Suprapubic skin (tissue), 4 donors: Measurements from ENCODE around the gene NKAPD1. TPM values are rescaled to one million over a fixed set of nuclear protein-coding genes. Genes with fewer than 3 reads are reported as not detected.

Experiments used
- DNase-seq, 2 donors: peaks; one replicate each; pipeline ENCODE4 v3.0.0-alpha.2; 2019; ENCODE audit warnings: low spot score in 2 of 2
- H3K27ac ChIP-seq: fragments of 200-600 bp; sonication (generic); one replicate; pipeline ENCODE4 v1.5.1; 2019
- H3K27me3 ChIP-seq: fragments of 200-600 bp; sonication (generic); one replicate; pipeline ENCODE4 v1.5.1; 2019
- H3K36me3 ChIP-seq: fragments of 200-600 bp; sonication (generic); one replicate; pipeline ENCODE4 v1.5.1; 2019
- H3K4me1 ChIP-seq: fragments of 200-600 bp; sonication (generic); one replicate; pipeline ENCODE4 v1.5.1; 2019
- H3K4me3 ChIP-seq: fragments of 200-600 bp; sonication (generic); one replicate; pipeline ENCODE4 v1.5.1; 2019; ENCODE audit warnings: mild to moderate bottlenecking
- H3K9me3 ChIP-seq: fragments of 200-600 bp; sonication (generic); one replicate; pipeline ENCODE4 v1.5.1; 2019
- CTCF ChIP-seq, 2 donors: fragments of 200-600 bp in 1 of 2; fragments of 450-650 bp in 1 of 2; sonication (generic) in 1 of 2; IDR thresholded peaks; one replicate each; pipeline ENCODE4 v1.5.1; 2016 to 2019; ENCODE audit warnings: antibody characterized with exemption in 2 of 2, mild to moderate bottlenecking in 1 of 2, moderate library complexity in 1 of 2
- POLR2A ChIP-seq, 2 donors: fragments of 450-650 bp; IDR thresholded peaks; one replicate each; pipeline ENCODE4 v1.6.1; 2017; ENCODE audit warnings: antibody characterized with exemption in 2 of 2, mild to moderate bottlenecking in 2 of 2, moderate library complexity in 2 of 2
- POLR2AphosphoS5 ChIP-seq, 3 donors: sonication (generic); formaldehyde crosslinking; IDR thresholded peaks; one replicate each; pipeline ENCODE4 v1.6.1; 2017; ENCODE audit warnings: antibody characterized with exemption in 3 of 3
- WGBS: methylation state at CpG from one replicate; pipeline ENCODE4 v1.1.5; 2018; 5-methylcytosine and 5-hydroxymethylcytosine counted together
- total RNA-seq, 4 donors: library from RNA; depleted of rRNA; stranded (reverse); fragments of >200 nt; gene quantifications; one replicate each; pipeline ENCODE4 v1.1.0, GENCODE V29; 2016

The NKAPD1 gene
- total RNA-seq, 4 donors from 2014 or later = 14.4 to 20.2 (median 17.1) TPM

- H3K9me3 ChIP-seq = no peaks in the 10 kb centered on the region
- H3K27ac ChIP-seq = no peak overlapping the region
- TF ChIP-seq POLR2AphosphoS5 (IDR thresholded peaks at IDR 0.05) (no peak), CTCF (IDR thresholded peaks at IDR 0.05) (no peak), POLR2A (IDR thresholded peaks at IDR 0.05) (no peak)
- DNase-seq = no peak
- no peak overlapping the region for H3K4me3 ChIP-seq
- H3K27me3 ChIP-seq = no peaks in the 10 kb centered on the region
- H3K36me3 ChIP-seq = no peaks in the 10 kb centered on the region
- WGBS = 85% methylated on average over 4 of the region's 4 CpGs
- peaks cover 21% of the 10 kb centered on the region for H3K4me1 ChIP-seq
Measured at GRCh38 chr11:112134473-112134872, 60.4 kb downstream of the NKAPD1 start.

Other genes with a start within 250 kb of the NKAPD1 start
- 10 to 100 TPM; 26.2 to 74.3 (median 31.4) TPM for gene ALG9, start 202.7 kb upstream of the NKAPD1 start, total RNA-seq
- 1 to 10 TPM; 3.5 to 5.6 (median 3.9) TPM for gene FDXACB1, start 195.1 kb upstream of the NKAPD1 start, total RNA-seq
- 10 to 100 TPM; 27.7 to 42.4 (median 32.7) TPM for gene CFAP68, start 194.8 kb upstream of the NKAPD1 start, total RNA-seq
- gene CRYAB, start 162.5 kb upstream of the NKAPD1 start, total RNA-seq = 100 to 1,000 TPM; 144 to 203 (median 176) TPM
- 1 to 10 TPM in 1 of 4 donors, not detected in 3; 3.1 TPM for gene HSPB2, start 161.6 kb upstream of the NKAPD1 start, total RNA-seq
- 10 to 100 TPM in 1 of 4 donors, 1 to 10 TPM in 3; 7.5 to 10.4 (median 9.7) TPM for gene C11orf52, start 155.4 kb upstream of the NKAPD1 start, total RNA-seq
- gene DIXDC1, start 137.0 kb upstream of the NKAPD1 start, total RNA-seq = 10 to 100 TPM; 11.8 to 20.9 (median 13.1) TPM
- 10 to 100 TPM; 16.0 to 32.5 (median 24.4) TPM for gene DLAT, start 48.9 kb upstream of the NKAPD1 start, total RNA-seq
- gene PIH1D2, start 282 bp upstream of the NKAPD1 start, total RNA-seq = 1 to 10 TPM; 1.1 to 2.6 (median 2.3) TPM
- gene TIMM8B, start 12.5 kb downstream of the NKAPD1 start, total RNA-seq = 10 to 100 TPM; 15.0 to 48.4 (median 37.1) TPM
- 100 to 1,000 TPM in 3 of 4 donors, 10 to 100 TPM in 1; 64.4 to 125 (median 109) TPM for gene SDHD, start 12.6 kb downstream of the NKAPD1 start, total RNA-seq
- gene IL18, start 89.8 kb downstream of the NKAPD1 start, total RNA-seq = 100 to 1,000 TPM; 161 to 329 (median 184) TPM
- gene TEX12, start 93.1 kb downstream of the NKAPD1 start, total RNA-seq = 1 to 10 TPM in 2 of 4 donors, not detected in 2; 1.1 to 1.2 TPM
- gene BCO2, start 101.2 kb downstream of the NKAPD1 start, total RNA-seq = 10 to 100 TPM in 1 of 4 donors, 1 to 10 TPM in 3; 1.2 to 28.2 (median 2.7) TPM
- 10 to 100 TPM; 22.1 to 39.2 (median 32.5) TPM for gene PTS, start 152.1 kb downstream of the NKAPD1 start, total RNA-seq
- not detected for gene PLET1, start 186.6 kb downstream of the NKAPD1 start, total RNA-seq